Kidney (tissue), 14 donors: ENCODE data around the gene SOX30. TPM values are rescaled to one million over a fixed set of nuclear protein-coding genes. Genes with fewer than 3 reads are reported as not detected.

Experiments used
- DNase-seq, 5 donors: peaks; one replicate each; pipeline ENCODE4 v3.0.0-alpha.2; 2013 to 2020
- FAIRE-seq: peaks from 2 replicates; lab custom pipeline; 2012; peaks lifted over from hg19 to GRCh38; lab: Jason Lieb, UNC
- H3K27ac ChIP-seq, 2 donors: one replicate each; pipeline ENCODE4 v1.7.0; 2013; ENCODE audit warnings: low read depth in 2 of 2, low read length in 2 of 2, inconsistent platforms in 1 of 2
- H3K27me3 ChIP-seq: one replicate; pipeline ENCODE4 v1.7.1; 2013; ENCODE audit warnings: low read length, inconsistent platforms; ENCODE audit not compliant: control insufficient read depth, insufficient read depth
- H3K36me3 ChIP-seq, 3 donors: one replicate each; pipeline versions ENCODE4 v1.7.0 to v1.7.1; 2013; ENCODE audit warnings: low read length in 3 of 3, control low read depth in 1 of 3, inconsistent platforms in 1 of 3; ENCODE audit not compliant: insufficient read depth in 3 of 3, control insufficient read depth in 2 of 3
- H3K4me1 ChIP-seq, 3 donors: one replicate each; pipeline versions ENCODE4 v1.7.0 to v1.7.1; 2013; ENCODE audit warnings: low read length in 3 of 3, inconsistent platforms in 1 of 3, low read depth in 1 of 3; ENCODE audit not compliant: control insufficient read depth in 2 of 3, insufficient read depth in 2 of 3
- H3K4me3 ChIP-seq, 3 donors: one replicate each; pipeline versions ENCODE4 v1.7.0 to v1.8.1; 2013; ENCODE audit warnings: low read length in 3 of 3, control low read depth in 1 of 3, inconsistent platforms in 1 of 3
- H3K9ac ChIP-seq, 3 donors: one replicate each; pipeline versions ENCODE4 v1.7.0 to v1.7.1; 2013; ENCODE audit warnings: low read length in 3 of 3, control low read depth in 1 of 3, inconsistent platforms in 1 of 3
- H3K9me3 ChIP-seq, 3 donors: one replicate each; pipeline versions ENCODE4 v1.7.0 to v1.7.1; 2013; ENCODE audit warnings: low read length in 3 of 3, control low read depth in 1 of 3, inconsistent platforms in 1 of 3; ENCODE audit not compliant: control insufficient read depth in 2 of 3, insufficient read depth in 1 of 3
- intact Hi-C: fragments of 100-400 bp; cut with DNase I; formaldehyde crosslinking; loops from one replicate; pipeline ENCODE4 v1.11.1; 2022
- polyA plus RNA-seq: library from polyadenylated mRNA; stranded (reverse); fragments of 350-450 nt; fragmentation: Illumina TruSeq; extraction: RNeasy Lipid Tissue Mini Kit (QIAGEN cat#74804); gene quantifications from one replicate; pipeline ENCODE4 v1.2.3, GENCODE V29; 2014; ENCODE audit warnings: low read depth, low replicate concordance; ENCODE audit not compliant: insufficient read depth
- total RNA-seq: library from RNA; stranded (reverse); fragmentation: NEBNext Ultra II Directional; extraction: Animal tissue kit (Norgen Biotek cat#: 25700); gene quantifications from one replicate; pipeline ENCODE4 v1.2.1, GENCODE V29; 2021
- TF ChIP-seq, protein P1 (sequence below): IDR thresholded peaks from 3 replicates; pipeline ENCODE4 v1.5.1; 2012; ENCODE audit warnings: mild to moderate bottlenecking, moderate library complexity, borderline replicate concordance; ENCODE audit not compliant: insufficient read depth; ENCODE audit errors: extremely low read depth
- donor health status: control.
- donor health status: control.
- donor health status: control.
- donor health status: control.
- donor health status: control.
- donor health status: DM: yes; HTN: yes; CAD: no.
- donor health status: Normal renal cell carcinoma (clear cell type).

The SOX30 gene
- total and polyA plus RNA-seq, 2 donors from 2014 or later: 0.09 TPM; not detected in 1

DNA sequence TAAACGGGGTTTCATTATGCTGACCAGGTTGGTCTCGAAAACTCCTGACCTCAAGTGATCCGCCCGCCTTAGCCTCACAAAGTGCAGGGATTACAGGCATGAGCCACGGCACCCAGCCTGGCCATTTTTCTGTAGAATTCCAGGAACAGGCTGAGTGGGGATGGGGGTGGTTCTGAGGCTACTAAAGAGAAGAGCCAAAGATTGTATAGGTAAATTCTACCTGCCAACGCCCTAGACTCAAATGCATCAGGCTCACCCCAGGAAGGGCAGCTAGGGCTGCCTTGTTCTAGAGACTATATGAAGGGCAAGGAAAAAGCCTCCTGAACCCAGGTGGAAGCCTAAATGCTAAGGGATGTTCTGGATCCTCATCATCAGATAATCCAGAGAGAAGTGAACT lies 17.5 kb upstream of the SOX30 start:
- FAIRE-seq: no peak

DNA sequence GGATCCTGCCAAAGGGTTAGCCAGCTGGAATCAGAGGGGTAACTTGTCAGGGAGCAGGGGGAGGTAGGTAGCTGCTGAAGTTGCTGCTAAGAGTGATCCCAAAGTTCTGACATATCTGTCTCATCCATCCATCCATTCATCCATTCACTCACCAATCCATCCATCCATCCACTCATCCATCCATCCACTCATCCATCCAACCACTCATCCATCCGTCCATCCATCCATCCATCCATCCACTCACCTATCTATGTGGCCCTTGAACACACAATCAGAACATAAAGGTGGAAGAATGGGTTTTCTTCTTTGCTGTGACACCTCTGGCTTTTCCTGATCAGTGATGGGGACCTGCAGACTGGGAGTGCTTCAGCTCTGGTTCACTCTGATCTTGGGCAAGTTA lies 16.1 kb upstream of the SOX30 start:
- intact Hi-C loops: no loop called here
- Histone ChIP-seq H3K9ac (no peak overlapping the region), H3K4me1 (peaks cover 0 to 9% (median 0%) of the 10 kb centered on the region in 3 donors), H3K36me3 (no peaks in the 10 kb centered on the region), H3K27me3 (peaks cover 7% of the 10 kb centered on the region), H3K9me3 (no peaks in the 10 kb centered on the region), H3K27ac (no peak overlapping the region), H3K4me3 (no peak overlapping the region)
- TF ChIP-seq, protein P1, sequence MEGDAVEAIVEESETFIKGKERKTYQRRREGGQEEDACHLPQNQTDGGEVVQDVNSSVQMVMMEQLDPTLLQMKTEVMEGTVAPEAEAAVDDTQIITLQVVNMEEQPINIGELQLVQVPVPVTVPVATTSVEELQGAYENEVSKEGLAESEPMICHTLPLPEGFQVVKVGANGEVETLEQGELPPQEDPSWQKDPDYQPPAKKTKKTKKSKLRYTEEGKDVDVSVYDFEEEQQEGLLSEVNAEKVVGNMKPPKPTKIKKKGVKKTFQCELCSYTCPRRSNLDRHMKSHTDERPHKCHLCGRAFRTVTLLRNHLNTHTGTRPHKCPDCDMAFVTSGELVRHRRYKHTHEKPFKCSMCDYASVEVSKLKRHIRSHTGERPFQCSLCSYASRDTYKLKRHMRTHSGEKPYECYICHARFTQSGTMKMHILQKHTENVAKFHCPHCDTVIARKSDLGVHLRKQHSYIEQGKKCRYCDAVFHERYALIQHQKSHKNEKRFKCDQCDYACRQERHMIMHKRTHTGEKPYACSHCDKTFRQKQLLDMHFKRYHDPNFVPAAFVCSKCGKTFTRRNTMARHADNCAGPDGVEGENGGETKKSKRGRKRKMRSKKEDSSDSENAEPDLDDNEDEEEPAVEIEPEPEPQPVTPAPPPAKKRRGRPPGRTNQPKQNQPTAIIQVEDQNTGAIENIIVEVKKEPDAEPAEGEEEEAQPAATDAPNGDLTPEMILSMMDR: no peak
- FAIRE-seq (no peak), DNase-seq (no peak)

More for the DNA sequence above, 17.5 kb upstream of the SOX30 start:
- H3K27me3 ChIP-seq: peaks cover 7% of the 10 kb centered on the region
- H3K4me3 ChIP-seq: no peak overlapping the region
- no peaks in the 10 kb centered on the region for H3K36me3 ChIP-seq
- TF ChIP-seq, protein P1: no peak
- no peak overlapping the region for H3K27ac ChIP-seq
- intact Hi-C loops: no loop called here
- no peak for DNase-seq
- no peaks in the 10 kb centered on the region for H3K9me3 ChIP-seq
- H3K9ac ChIP-seq: no peak overlapping the region
- H3K4me1 ChIP-seq: peaks cover 0 to 9% (median 0%) of the 10 kb centered on the region in 3 donors

DNA sequence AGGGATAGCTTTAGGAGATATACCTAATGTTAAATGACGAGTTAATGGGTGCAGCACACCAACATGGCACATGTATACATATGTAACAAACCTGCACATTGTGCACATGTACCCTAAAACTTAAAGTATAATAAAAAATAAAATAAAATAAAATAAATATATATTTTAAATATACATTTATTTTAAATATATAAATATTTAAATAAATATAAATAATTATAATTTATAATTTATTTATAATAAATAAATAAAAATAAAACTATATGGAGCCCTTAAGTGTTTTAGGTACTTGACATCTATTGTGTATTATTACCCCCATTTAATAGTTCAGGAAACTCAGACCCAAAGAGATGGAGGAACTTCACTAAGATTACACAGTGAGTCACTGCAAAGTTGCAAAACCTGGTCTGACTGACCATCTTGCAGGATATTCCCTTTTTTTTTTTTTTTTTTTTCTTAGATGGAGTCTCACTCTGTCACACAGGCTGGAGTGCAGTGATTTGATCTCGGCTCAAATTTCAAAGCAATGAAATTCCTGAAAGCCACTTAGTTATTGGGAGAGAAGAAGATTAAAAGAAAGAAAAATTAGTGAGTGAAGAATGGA lies 13.3 kb upstream of the SOX30 start:
- TF ChIP-seq, protein P1: no peak
- no peak for FAIRE-seq
- intact Hi-C loops: no loop called here
- H3K4me3 ChIP-seq: no peak overlapping the region
- peaks cover 4% of the 10 kb centered on the region for H3K27me3 ChIP-seq
- H3K9me3 ChIP-seq: no peaks in the 10 kb centered on the region
- peaks cover 0 to 2% (median 0%) of the 10 kb centered on the region in 3 donors for H3K4me1 ChIP-seq
- H3K27ac ChIP-seq: no peak overlapping the region
- peak in 2 of 5 donors; percentile 27 to 36 for DNase-seq
- H3K9ac ChIP-seq: no peak overlapping the region
- H3K36me3 ChIP-seq: no peaks in the 10 kb centered on the region
